22Rv1 (cell line): ENCODE measurements around the gene GDPD5.

Experiments used
- H3K27ac ChIP-seq: fragments of 450-650 bp; 2 replicates; pipeline ENCODE4 v1.5.1; 2017
- ZFX ChIP-seq: fragments of 450-650 bp; IDR thresholded peaks from 2 replicates; pipeline ENCODE4 v1.6.1; 2017; ENCODE audit warnings: antibody characterized with exemption, borderline replicate concordance
- TF ChIP-seq, protein P1 (sequence below): fragments of 450-650 bp; IDR thresholded peaks from 2 replicates; pipeline ENCODE4 v1.5.1; 2017; ENCODE audit warnings: mild to moderate bottlenecking

Gene GDPD5

DNA sequence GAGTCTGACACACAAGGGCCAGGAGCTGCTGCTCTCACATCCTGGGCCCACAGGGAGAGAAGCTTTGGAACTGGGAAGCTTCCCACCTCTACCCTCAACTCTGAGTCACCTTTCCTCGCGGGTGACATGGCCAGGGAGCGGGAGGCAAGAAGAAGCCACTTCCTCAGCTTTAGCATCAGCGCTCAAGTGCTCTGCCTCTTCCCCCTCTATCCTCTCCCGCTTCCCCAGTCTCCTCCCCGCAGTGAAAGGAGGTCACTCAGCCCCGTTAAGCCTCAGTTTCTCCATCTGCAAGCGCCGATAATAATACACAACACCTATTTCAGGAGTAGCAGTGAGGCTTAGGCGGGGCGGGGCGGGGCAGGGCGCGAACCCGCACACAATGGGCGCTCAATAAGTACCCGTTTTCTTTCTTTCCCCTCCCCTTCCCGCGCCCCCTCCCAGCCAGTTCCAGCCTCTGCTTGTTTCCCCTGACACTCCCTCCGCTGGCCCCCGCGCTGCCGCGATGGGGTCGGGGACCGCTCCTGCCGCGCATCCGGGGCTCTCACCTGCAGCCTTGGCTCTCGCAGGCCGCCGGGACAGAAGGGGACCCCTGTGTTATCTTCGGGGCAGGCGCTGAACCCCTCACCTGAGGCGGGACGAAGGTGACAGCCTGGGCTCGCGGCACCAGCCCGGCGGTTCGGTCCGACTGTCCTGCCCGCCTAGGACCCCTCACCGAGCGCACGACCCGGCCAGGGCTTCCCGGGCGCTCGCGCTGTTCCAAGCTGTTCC is 892 bp downstream of the GDPD5 start:
- H3K27ac ChIP-seq, result no peak overlapping the region
- no peak for TF ChIP-seq ZFX
- TF ChIP-seq, protein P1, sequence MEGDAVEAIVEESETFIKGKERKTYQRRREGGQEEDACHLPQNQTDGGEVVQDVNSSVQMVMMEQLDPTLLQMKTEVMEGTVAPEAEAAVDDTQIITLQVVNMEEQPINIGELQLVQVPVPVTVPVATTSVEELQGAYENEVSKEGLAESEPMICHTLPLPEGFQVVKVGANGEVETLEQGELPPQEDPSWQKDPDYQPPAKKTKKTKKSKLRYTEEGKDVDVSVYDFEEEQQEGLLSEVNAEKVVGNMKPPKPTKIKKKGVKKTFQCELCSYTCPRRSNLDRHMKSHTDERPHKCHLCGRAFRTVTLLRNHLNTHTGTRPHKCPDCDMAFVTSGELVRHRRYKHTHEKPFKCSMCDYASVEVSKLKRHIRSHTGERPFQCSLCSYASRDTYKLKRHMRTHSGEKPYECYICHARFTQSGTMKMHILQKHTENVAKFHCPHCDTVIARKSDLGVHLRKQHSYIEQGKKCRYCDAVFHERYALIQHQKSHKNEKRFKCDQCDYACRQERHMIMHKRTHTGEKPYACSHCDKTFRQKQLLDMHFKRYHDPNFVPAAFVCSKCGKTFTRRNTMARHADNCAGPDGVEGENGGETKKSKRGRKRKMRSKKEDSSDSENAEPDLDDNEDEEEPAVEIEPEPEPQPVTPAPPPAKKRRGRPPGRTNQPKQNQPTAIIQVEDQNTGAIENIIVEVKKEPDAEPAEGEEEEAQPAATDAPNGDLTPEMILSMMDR, result no peak

DNA sequence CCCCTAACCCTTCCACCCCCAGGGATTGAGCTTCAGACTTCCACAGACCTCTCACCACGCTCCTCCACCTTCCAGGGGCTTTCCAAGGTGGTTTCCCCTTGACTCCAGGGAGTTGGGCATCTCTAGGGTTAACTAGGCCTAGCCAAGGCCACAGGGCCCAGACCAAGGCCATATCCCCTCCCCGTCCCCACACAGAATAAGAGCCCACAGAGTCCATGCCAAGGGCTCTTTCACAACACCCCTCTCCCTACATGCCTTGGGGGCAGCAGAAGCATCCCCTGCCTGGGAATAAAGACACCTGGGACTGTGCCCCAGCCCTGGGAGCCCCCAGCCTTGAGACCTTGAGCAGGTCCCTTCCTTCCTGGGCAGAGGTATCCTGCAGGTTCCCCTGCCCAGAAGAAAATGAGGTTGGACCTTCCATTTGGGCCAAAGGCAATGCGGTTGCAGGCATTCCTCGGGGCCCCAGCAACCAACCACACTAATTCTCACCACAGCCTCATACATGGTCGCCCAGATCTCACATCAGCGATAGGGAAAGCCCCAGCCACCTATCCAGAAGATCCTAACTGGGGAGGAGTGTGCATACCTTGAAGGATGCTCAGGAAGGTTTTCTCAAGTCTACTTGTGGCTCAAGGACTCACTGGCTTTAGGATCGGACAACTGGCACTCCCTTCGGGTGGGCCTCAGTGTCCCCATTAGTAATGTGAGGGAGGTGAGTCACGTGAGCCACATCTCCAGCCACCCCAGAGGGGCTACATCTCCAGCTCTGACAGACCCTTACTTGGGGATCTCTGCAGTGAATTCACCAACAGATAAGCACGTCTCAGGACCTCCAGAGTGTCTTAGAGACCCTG is 1.7 kb downstream of the GDPD5 start:
- TF ChIP-seq, protein P1, result no peak
- TF ChIP-seq ZFX, result no peak
- no peak overlapping the region for H3K27ac ChIP-seq

DNA sequence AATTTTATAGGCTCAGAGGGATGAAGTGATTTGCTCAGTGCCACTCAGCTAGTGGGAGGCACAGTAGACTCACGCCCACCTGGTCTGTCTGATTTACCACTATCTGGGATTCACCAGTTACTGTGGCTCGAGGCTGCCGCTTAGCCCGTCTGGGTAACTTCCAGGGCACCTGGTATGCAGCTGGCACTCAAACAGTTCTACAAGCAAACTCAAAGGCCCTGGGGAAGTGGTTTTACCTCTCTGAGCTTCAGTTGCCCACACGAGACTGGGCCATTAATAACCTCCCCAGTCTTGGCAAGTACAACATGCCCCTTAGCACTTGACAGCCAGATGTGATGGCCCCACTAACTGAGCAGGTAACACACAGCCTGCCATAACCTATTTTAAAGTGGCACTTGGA is 2.6 kb downstream of the GDPD5 start:
- no peak overlapping the region for H3K27ac ChIP-seq
- TF ChIP-seq, protein P1, result no peak
- no peak for TF ChIP-seq ZFX

DNA sequence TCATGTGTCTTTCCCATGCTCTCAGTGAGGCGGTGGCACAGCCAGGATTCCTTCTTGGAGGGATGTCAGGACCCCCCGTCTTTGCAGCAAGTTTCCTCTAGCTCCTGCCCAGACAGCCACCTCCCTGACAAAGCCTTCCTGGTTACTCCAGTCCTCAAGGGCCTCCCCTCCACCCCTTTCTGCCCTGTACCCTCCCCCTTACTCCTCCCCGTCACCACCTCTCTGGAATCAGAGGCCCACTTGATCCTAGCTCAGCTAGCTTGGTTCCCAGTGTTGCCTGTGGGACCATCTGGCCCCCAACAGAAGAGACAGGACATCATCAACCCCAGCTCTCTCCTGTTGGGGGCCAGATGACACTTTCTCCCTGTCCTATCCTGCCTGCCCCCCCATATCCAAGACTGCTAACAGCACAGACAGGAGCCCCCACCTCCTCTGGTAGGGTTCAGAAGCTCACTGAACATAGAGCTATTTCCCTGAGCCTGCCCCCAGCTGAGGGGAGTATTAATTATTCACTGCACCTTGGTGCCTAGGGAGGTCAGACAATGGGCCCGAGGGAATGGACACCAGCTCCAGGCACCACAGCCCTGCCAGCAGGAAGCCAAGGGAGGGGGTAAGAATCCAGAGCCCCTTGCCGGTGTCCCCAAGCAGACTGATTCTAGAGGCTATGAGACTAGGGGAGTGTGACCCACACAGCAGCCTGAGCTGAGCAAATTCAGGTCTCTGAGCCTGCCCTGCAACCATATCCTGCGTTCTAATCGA is 3.3 kb downstream of the GDPD5 start:
- TF ChIP-seq, protein P1, result no peak
- no peak for TF ChIP-seq ZFX
- H3K27ac ChIP-seq, result no peak overlapping the region

DNA sequence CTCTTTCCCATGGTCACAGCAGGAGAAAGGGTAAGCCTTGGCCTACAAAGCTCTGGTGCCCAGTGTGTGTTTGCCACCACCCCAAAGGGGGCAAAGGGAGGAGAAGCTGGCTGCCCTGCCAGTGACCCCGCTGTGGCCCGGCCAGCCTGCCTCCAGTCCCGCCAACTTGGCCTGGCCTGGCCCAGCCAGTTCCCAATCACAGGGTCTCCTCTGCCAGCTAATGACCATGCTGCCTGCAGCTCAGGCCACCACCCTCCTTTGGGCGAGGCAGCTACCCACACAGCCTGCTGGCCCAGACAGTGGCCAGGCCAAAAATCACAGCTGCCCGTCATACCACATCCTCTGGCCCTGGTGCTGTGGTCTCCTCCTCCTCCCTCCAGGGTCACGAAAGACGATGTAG is 5.1 kb downstream of the GDPD5 start:
- H3K27ac ChIP-seq, result no peak overlapping the region
- TF ChIP-seq ZFX, result no peak
- TF ChIP-seq, protein P1, result no peak

DNA sequence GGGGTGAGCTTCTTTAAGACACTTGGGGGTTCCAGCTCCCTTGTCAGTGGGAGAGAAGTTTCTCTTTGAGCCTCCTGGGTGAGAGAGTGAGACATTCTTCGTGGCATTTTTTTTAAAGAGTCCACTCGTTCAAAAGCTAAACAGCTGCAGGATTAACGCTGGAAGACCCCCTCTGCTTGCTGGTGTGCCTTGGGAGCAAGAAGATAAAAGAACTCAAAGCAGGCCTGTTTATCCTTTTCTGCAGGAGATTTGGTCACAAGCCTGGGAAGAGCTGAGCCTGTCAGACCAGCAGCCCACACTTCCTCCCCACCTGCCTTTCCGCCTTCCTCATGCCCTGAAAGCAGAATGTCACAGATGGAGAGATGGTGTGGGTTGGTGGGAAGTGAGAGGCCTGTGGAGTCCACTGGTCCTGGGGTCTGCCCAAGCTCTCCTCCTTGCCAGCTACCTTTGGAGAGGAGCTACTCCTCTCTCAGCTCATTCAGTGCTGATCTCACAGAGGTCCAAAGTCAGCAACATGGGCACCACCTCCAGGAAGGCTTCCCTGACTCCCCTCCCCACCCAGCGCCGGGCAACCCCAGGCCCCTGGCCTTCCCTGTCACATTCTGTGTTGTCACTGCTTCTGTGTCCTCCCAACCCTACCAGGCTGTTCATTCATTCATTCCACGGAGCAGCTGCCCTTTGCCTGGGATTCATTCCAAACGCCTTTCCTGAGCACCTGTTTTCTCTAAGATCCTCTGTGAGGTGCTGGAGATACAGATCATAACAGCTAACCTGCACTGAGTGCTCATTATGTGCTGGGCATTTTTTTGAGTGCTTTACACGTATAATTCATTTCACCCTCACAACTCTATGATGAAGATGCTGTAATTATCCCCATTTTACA is 6.7 kb downstream of the GDPD5 start:
- TF ChIP-seq, protein P1, result no peak
- TF ChIP-seq ZFX, result no peak
- H3K27ac ChIP-seq, result no peak overlapping the region
